Measurements from ENCODE around the gene SERPINA1.
"Not testable (repeated sequence)": the region's sequence is repeated elsewhere in the genome, so short reads cannot be mapped to it uniquely, and the experiment has no call there.

SERPINA1 gene

GRCh38 chr14:94368956-94369355 is 19.4 kb downstream of the SERPINA1 start:
- DNase-seq: no peak

- no peak for DNase-seq
Measured at GRCh38 chr14:94368243-94368590, 20.2 kb downstream of the SERPINA1 start.

- no peak for DNase-seq
Measured at GRCh38 chr14:94367347-94368242, 20.8 kb downstream of the SERPINA1 start.

- no peak for DNase-seq
Measured at GRCh38 chr14:94366146-94366915, 22.1 kb downstream of the SERPINA1 start, which contains the start of gene SERPINA2. TSS of gene SERPINA2 (minus strand) at chr14:94366698.

GRCh38 chr14:94365624-94366023 is 22.8 kb downstream of the SERPINA1 start:
- DNase-seq: no peak

GRCh38 chr14:94364964-94365363 is 23.4 kb downstream of the SERPINA1 start:
- DNase-seq: no peak

- no peak for DNase-seq
Measured at GRCh38 chr14:94364037-94364436, 24.4 kb downstream of the SERPINA1 start.

GRCh38 chr14:94363151-94363624 is 25.2 kb downstream of the SERPINA1 start:
- no peak for DNase-seq

- no peak for DNase-seq
Measured at GRCh38 chr14:94362614-94363133, 25.7 kb downstream of the SERPINA1 start.

GRCh38 chr14:94361682-94362081 is 26.7 kb downstream of the SERPINA1 start:
- no peak for DNase-seq

GRCh38 chr14:94360945-94361565 is 27.3 kb downstream of the SERPINA1 start:
- DNase-seq: no peak

- no peak for DNase-seq
Measured at GRCh38 chr14:94357166-94357565, 31.2 kb downstream of the SERPINA1 start.

GRCh38 chr14:94356379-94357056 is 31.9 kb downstream of the SERPINA1 start:
- DNase-seq: no peak

- no peak for DNase-seq
Measured at GRCh38 chr14:94355191-94355794, 33.1 kb downstream of the SERPINA1 start.

- DNase-seq: peak; percentile 23
Measured at GRCh38 chr14:94354638-94355185, 33.7 kb downstream of the SERPINA1 start.

GRCh38 chr14:94354190-94354589 is 34.2 kb downstream of the SERPINA1 start:
- DNase-seq: not testable (repeated sequence)

GRCh38 chr14:94349276-94349675 is 39.1 kb downstream of the SERPINA1 start:
- no peak for DNase-seq

- no peak for DNase-seq
Measured at GRCh38 chr14:94348836-94349235, 39.6 kb downstream of the SERPINA1 start.

- no peak for DNase-seq
Measured at GRCh38 chr14:94346841-94347240, 41.6 kb downstream of the SERPINA1 start.

GRCh38 chr14:94346065-94346786 is 42.2 kb downstream of the SERPINA1 start:
- DNase-seq: peak; percentile 63

All from activated CD4-positive, alpha-beta T cell treated with anti-CD3 and anti-CD28 coated beads, Interleukin-2, amount 50 U/mL, for 16 hours (primary cell).